OCI-LY1 (cell line): ENCODE measurements around the gene DPP6.

Experiments used
- H2AFZ ChIP-seq: fragments of 200-600 bp; sonication (generic), shearing (Covaris generic); 2 replicates; pipeline ENCODE4 v1.6.0; 2014; ENCODE audit warnings: antibody characterized with exemption, mild to moderate bottlenecking, low read length
- H3F3A ChIP-seq: fragments of 200-600 bp; sonication (generic), shearing (Covaris generic); 2 replicates; pipeline ENCODE4 v1.6.0; 2014; ENCODE audit warnings: mild to moderate bottlenecking, antibody characterized with exemption, low read length, moderate library complexity; ENCODE audit not compliant: insufficient read depth
- H3K27ac ChIP-seq: fragments of 200-600 bp; sonication (generic); 2 replicates; pipeline ENCODE4 v1.5.1; 2014; ENCODE audit warnings: low read length, mixed run types, mild to moderate bottlenecking, low read depth; ENCODE audit not compliant: poor library complexity, severe bottlenecking
- H3K27me3 ChIP-seq: fragments of 200-600 bp; sonication (generic); 2 replicates; pipeline ENCODE4 v1.6.0; 2014; ENCODE audit warnings: antibody characterized with exemption, mild to moderate bottlenecking, low read length, moderate library complexity; ENCODE audit not compliant: insufficient read depth
- H3K36me3 ChIP-seq: fragments of 200-600 bp; sonication (generic); 2 replicates; pipeline ENCODE4 v1.6.1; 2014; ENCODE audit warnings: mild to moderate bottlenecking, antibody characterized with exemption, low read length, moderate library complexity, mixed read lengths; ENCODE audit not compliant: insufficient read depth
- H3K4me1 ChIP-seq: fragments of 200-600 bp; sonication (generic); 2 replicates; pipeline ENCODE4 v1.5.1; 2014; ENCODE audit warnings: mild to moderate bottlenecking, low read length, moderate library complexity; ENCODE audit not compliant: insufficient read depth, severe bottlenecking
- H3K4me2 ChIP-seq: fragments of 200-600 bp; sonication (generic), shearing (Covaris generic); 2 replicates; pipeline ENCODE4 v1.6.1; 2014; ENCODE audit warnings: low read length
- H3K4me3 ChIP-seq: fragments of 200-600 bp; sonication (generic); 2 replicates; pipeline ENCODE4 v1.5.1; 2014; ENCODE audit warnings: low read length, low read depth, mild to moderate bottlenecking, mixed read lengths; ENCODE audit not compliant: poor library complexity, severe bottlenecking
- H3K79me2 ChIP-seq: fragments of 200-600 bp; shearing (Covaris generic); 2 replicates; pipeline ENCODE4 v1.6.1; 2016; ENCODE audit warnings: mixed run types, low read length, mixed read lengths; ENCODE audit not compliant: insufficient read depth
- H3K9ac ChIP-seq: fragments of 200-600 bp; sonication (generic), shearing (Covaris generic); 2 replicates; pipeline ENCODE4 v1.6.1; 2014; ENCODE audit warnings: mild to moderate bottlenecking, low read length, mixed read lengths
- H3K9me2 ChIP-seq: fragments of 200-600 bp; sonication (generic), shearing (Covaris generic); 2 replicates; pipeline ENCODE4 v1.6.1; 2014; ENCODE audit warnings: low read depth, mild to moderate bottlenecking, low read length, mixed read lengths
- H3K9me3 ChIP-seq: fragments of 200-600 bp; shearing (Covaris generic); 2 replicates; pipeline ENCODE4 v1.6.1; 2014; ENCODE audit warnings: low read length, mixed read lengths
- H4K20me1 ChIP-seq: fragments of 200-600 bp; sonication (generic), shearing (Covaris generic); 2 replicates; pipeline ENCODE4 v1.6.0; 2016; ENCODE audit warnings: mild to moderate bottlenecking, low read length; ENCODE audit not compliant: insufficient read depth
- EZH2 ChIP-seq: fragments of 200-600 bp; sonication (generic), shearing (Covaris generic); IDR thresholded peaks from 2 replicates; pipeline ENCODE4 v1.8.0; 2017; ENCODE audit warnings: borderline replicate concordance, mixed run types, mild to moderate bottlenecking, antibody characterized with exemption, low read length, moderate library complexity, mixed read lengths
- TF ChIP-seq, protein P1 (sequence below): fragments of 200-600 bp; sonication (generic), shearing (Covaris generic); IDR thresholded peaks from 2 replicates; pipeline ENCODE4 v1.5.1; 2017; ENCODE audit warnings: mild to moderate bottlenecking, antibody characterized with exemption, low read length, moderate library complexity, mixed read lengths

Gene DPP6

DNA sequence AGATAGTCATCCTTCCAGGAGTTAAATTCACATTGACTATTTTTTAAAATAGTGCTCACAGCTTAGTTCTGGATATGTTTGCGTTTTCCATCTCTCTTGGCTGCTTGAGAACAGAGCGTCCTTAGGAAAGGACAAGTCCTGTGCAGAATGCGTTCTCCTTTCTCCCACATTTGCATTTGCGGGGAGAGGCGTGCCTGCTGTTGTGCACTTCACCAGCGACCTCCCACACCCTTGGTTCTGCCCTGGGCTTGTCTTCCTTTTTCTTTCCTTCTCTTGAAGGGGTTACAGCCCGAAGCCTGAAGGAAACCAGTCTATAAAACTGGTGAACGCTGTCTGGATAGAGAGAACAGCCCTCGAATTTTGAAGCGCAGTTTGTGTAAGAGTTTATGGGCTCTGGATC is 367.1 kb downstream of the DPP6 start:
- no peak overlapping the region for H3K27ac ChIP-seq
- no peaks in the 10 kb centered on the region for H3K36me3 ChIP-seq
- TF ChIP-seq EZH2 = no peak
- TF ChIP-seq, protein P1, sequence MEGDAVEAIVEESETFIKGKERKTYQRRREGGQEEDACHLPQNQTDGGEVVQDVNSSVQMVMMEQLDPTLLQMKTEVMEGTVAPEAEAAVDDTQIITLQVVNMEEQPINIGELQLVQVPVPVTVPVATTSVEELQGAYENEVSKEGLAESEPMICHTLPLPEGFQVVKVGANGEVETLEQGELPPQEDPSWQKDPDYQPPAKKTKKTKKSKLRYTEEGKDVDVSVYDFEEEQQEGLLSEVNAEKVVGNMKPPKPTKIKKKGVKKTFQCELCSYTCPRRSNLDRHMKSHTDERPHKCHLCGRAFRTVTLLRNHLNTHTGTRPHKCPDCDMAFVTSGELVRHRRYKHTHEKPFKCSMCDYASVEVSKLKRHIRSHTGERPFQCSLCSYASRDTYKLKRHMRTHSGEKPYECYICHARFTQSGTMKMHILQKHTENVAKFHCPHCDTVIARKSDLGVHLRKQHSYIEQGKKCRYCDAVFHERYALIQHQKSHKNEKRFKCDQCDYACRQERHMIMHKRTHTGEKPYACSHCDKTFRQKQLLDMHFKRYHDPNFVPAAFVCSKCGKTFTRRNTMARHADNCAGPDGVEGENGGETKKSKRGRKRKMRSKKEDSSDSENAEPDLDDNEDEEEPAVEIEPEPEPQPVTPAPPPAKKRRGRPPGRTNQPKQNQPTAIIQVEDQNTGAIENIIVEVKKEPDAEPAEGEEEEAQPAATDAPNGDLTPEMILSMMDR = no peak
- H3K4me2 ChIP-seq = no peak overlapping the region
- no peaks in the 10 kb centered on the region for H3K4me1 ChIP-seq
- H3K27me3 ChIP-seq = no peaks in the 10 kb centered on the region; the same call in 1 of the 2 replicates
- no peaks in the 10 kb centered on the region for H4K20me1 ChIP-seq
- no peaks in the 10 kb centered on the region for H3F3A ChIP-seq
- H3K9me3 ChIP-seq = no peaks in the 10 kb centered on the region
- no peaks in the 10 kb centered on the region for H3K79me2 ChIP-seq
- no peaks in the 10 kb centered on the region for H3K9me2 ChIP-seq
- H3K4me3 ChIP-seq = no peak overlapping the region
- no peak overlapping the region for H2AFZ ChIP-seq
- no peak overlapping the region for H3K9ac ChIP-seq

DNA sequence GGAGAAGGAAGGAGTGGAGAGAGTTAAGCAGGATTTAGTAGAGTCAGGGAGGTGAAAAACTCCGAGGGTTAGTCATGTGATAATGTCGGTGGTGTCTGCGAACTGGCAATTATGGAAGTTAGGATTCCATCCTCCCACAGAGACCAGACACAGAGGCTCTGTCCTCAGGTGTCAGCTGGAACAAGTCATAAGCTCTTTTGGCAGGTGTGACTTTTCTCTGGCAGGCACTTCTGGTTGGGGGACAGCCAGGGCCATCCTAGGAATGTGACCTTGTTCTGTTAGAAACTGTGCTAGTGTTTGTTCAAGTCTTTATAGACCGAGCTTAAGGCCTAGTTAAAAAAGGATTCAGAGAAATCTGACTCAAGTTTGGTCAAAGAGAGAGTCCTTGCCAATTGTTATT is 371.0 kb downstream of the DPP6 start:
- no peak overlapping the region for H3K4me3 ChIP-seq
- H3K4me1 ChIP-seq = no peaks in the 10 kb centered on the region
- H3K9ac ChIP-seq = no peak overlapping the region
- H3K9me3 ChIP-seq = no peaks in the 10 kb centered on the region
- H3K27ac ChIP-seq = no peak overlapping the region
- no peaks in the 10 kb centered on the region for H4K20me1 ChIP-seq
- TF ChIP-seq, protein P1 = no peak
- TF ChIP-seq EZH2 = no peak
- H3K36me3 ChIP-seq = no peaks in the 10 kb centered on the region
- no peak overlapping the region for H3K4me2 ChIP-seq
- H3F3A ChIP-seq = no peaks in the 10 kb centered on the region
- H3K79me2 ChIP-seq = no peaks in the 10 kb centered on the region
- H3K9me2 ChIP-seq = no peaks in the 10 kb centered on the region
- no peak overlapping the region for H2AFZ ChIP-seq
- no peaks in the 10 kb centered on the region for H3K27me3 ChIP-seq

DNA sequence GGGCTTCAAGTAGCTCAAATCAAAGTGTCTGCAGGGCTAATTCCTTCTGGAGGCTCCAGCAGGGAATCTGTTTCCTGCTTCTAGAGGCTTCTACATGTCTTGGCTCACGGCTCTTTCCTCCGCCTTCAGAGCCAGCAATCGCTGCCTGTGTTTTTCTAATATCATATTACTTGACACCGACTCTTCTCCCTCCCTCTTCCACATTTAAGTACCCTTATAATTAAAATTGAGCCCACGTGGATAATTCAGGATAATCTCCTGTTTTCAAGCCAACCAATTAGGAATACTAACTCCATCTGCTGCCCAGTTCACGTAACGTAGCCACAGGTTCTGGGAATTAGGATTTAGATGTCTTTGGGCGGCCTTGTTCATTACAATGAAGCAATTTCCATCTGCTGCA is 372.2 kb downstream of the DPP6 start:
- no peak overlapping the region for H2AFZ ChIP-seq
- no peaks in the 10 kb centered on the region for H3F3A ChIP-seq
- H3K4me3 ChIP-seq = no peak overlapping the region
- no peaks in the 10 kb centered on the region for H3K9me3 ChIP-seq
- H3K36me3 ChIP-seq = no peaks in the 10 kb centered on the region
- no peaks in the 10 kb centered on the region for H3K4me1 ChIP-seq
- no peak overlapping the region for H3K9ac ChIP-seq
- H3K4me2 ChIP-seq = no peak overlapping the region
- H3K27ac ChIP-seq = no peak overlapping the region
- H3K27me3 ChIP-seq = no peaks in the 10 kb centered on the region
- H3K79me2 ChIP-seq = no peaks in the 10 kb centered on the region
- no peaks in the 10 kb centered on the region for H4K20me1 ChIP-seq
- TF ChIP-seq, protein P1 = no peak
- no peak for TF ChIP-seq EZH2
- H3K9me2 ChIP-seq = no peaks in the 10 kb centered on the region
